Mononuclear cell (primary cell): ENCODE data around the gene CACNG7. TPM values are rescaled to one million over a fixed set of nuclear protein-coding genes. Genes with fewer than 3 reads are reported as not detected.
"Not testable (repeated sequence)": the region's sequence is repeated elsewhere in the genome, so short reads cannot be mapped to it uniquely, and the experiment has no call there.

Source experiments
- H3K27me3 ChIP-seq: 2 replicates; pipeline ENCODE4 v1.6.0; 2011; ENCODE audit warnings: low read length, control low read depth; ENCODE audit not compliant: insufficient read depth
- H3K4me1 ChIP-seq: 2 replicates; pipeline ENCODE4 v1.5.1; 2011; ENCODE audit warnings: mild to moderate bottlenecking, low read length, control low read depth; ENCODE audit not compliant: insufficient read depth
- H3K4me3 ChIP-seq: 2 replicates; pipeline ENCODE4 v1.5.1; 2011; ENCODE audit warnings: mild to moderate bottlenecking, low read length, moderate library complexity
- H3K9me3 ChIP-seq: 2 replicates; pipeline ENCODE4 v1.5.1; 2011; ENCODE audit warnings: low read depth, mild to moderate bottlenecking, control low read depth, low read length
- total RNA-seq: library from RNA; depleted of rRNA; stranded (reverse); fragments of >200 nt; gene quantifications from one replicate; pipeline ENCODE4 v1.2.3, GENCODE V29; 2012

Gene CACNG7
- total RNA-seq, 1 donor = not detected

DNA sequence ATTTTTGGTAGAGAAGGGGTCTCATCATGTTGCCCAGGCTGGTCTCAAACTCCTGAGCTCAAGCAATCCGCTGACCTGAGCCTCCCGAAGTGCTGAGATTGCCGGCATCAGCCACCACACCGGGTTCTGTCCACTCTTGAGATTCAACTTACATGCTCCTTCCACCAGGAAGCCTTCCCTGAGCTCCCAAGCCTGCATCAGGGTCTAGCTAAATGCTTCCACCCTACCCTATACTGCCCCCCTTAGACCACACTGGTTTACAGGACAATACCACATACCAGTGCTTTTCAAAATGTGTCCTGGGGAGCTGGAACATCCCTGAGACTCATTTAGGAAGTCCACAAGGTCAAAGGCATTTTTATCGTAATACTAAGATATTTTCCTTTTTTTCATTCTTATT is 38.5 kb downstream of the CACNG7 start:
- Histone ChIP-seq H3K4me1 (no peaks in the 10 kb centered on the region), H3K9me3 (no peaks in the 10 kb centered on the region), H3K27me3 (peaks cover 21% of the 10 kb centered on the region), H3K4me3 (no peak overlapping the region)

DNA sequence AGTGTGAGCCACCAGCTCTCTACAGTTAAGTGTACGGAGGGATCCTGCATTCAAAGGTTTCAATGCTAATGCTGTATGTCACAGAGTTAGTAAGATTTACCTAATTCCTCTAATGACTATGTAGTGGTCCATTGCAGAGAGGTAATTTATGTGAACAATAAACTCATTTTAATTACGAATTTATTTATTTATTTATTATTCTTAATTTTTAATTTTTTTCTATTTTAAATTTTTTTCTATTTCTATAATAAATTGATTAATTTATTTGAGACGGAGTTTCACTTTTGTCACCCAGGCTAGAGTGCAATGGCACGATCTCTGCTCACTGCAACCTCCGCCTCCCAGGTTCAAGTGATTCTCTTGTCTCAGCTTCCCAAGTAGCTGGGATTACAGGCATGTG is 39.5 kb downstream of the CACNG7 start:
- not testable (repeated sequence) for H3K4me3 ChIP-seq, H3K9me3 ChIP-seq, H3K4me1 ChIP-seq
- peaks cover 14% of the 10 kb centered on the region for H3K27me3 ChIP-seq

DNA sequence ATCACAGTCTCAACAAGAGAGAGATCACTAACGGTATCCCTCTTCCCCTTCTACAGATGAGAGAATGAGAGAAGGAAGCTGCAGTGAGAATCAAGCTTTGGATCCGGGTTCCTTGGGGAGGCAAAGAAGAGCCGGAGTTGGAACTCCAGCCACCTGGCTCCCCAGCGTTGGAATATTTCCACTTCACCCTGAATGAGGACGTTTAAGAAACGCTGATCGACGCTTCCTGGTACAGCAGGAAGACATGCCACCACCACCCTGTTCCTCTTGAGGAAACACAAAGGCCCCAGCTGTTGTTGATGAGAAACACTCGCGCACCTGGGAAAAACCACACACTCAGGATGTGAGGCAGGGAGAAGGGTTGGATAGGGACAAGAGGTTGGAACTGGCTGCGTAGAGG is 42.4 kb downstream of the CACNG7 start:
- Histone ChIP-seq H3K9me3 (no peaks in the 10 kb centered on the region), H3K4me3 (no peak overlapping the region), H3K4me1 (no peaks in the 10 kb centered on the region), H3K27me3 (peaks cover 8% of the 10 kb centered on the region)

DNA sequence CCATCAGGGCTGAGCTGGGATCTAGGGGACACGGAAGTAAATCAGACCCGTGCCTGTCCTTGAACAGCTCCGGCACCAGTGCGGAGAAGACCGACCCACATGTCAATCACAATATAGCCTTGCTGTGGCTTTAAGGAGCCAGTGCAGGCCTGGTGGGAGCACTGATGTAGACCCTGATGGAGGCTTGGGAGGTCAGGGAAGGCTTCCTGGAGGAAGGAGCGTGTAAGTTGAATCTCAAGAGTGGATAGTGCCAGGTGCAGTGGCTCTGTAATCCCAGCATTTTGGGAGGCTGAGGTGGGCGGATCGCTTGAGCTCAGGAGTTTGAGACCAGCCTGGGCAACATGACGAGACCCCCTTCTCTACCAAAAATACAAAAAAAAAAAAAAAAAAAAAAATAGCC is 42.9 kb downstream of the CACNG7 start:
- H3K4me1 ChIP-seq = no peaks in the 10 kb centered on the region
- peaks cover 13% of the 10 kb centered on the region for H3K27me3 ChIP-seq
- H3K4me3 ChIP-seq = no peak overlapping the region
- H3K9me3 ChIP-seq = no peaks in the 10 kb centered on the region

DNA sequence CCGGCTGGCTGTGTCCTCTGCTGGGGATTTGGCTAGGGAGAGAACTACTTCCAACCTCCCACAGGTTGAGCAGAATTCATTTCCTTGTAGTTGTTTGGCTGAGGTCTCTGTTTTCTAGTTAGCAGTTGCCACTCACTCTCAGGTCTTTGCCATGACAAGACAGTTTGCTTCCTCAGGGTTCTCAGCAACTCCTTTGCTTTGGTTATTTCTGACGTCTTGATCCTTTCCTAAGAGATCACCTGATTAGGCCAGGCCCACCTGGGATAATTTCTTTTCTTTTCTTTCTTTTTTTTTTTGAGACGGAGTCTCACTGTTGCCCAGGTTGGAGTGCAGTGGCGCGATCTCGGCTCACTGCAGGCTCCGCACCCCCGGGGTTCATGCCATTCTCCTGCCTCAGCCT is 44.3 kb downstream of the CACNG7 start:
- no peak overlapping the region for H3K4me3 ChIP-seq
- peaks cover 26% of the 10 kb centered on the region for H3K27me3 ChIP-seq
- no peaks in the 10 kb centered on the region for H3K4me1 ChIP-seq
- no peaks in the 10 kb centered on the region for H3K9me3 ChIP-seq

DNA sequence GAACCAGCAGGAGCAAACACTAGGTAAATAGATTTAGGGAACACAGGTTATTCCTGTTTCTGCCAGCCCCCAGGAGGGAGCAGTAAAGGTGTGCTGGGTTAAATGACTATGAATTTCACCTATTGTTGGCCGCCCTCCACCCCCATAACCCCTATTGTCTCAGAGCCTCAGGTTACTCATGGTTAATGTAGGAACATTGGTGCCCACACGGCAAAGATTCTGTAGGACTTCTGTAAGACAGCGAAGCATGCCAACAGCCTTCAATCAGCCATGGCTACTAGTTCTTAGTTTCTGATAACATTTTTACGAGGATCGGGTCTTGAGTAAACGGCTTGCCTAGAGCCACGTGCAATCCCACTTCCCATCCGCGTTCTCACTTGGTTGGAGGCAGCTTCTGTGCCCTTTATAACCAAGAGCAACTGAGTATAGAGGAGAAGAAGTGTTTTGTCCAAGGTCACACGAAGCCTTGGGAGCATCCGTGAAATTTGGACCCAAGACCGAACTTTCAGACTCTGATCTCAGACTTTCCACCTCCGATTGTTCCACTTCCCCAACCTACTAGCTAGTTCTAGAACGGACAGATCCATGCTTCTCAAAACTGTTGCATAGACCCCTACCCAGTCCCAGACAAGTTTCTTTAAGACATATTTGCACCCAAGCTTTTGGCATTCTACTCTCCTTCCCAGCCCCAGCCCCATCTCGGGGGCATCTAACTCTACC is 48.5 kb downstream of the CACNG7 start:
- Histone ChIP-seq H3K27me3 (peaks cover 50% of the 10 kb centered on the region), H3K9me3 (no peaks in the 10 kb centered on the region), H3K4me3 (no peak overlapping the region), H3K4me1 (no peaks in the 10 kb centered on the region)

DNA sequence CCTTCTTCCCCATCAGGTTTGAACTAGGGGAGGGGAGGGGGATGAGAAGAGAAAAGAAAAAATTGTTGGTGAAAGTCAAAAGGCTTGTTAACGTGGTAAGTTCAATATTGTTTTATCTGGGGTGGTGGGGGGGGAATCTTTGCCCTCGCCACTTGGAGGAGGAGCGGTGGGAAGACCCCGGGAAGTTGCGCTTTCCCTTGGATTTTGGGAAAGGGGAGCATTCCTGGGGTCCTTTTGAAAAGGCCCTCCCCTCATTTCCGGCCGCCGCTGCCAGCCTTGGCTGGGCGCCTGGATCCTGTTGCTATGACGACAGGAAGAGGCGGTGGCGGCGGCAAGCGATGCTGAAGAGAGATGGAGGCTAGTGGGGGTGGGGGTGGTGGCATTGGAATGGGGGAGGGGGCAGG is 49.1 kb downstream of the CACNG7 start:
- H3K9me3 ChIP-seq = no peaks in the 10 kb centered on the region
- no peaks in the 10 kb centered on the region for H3K4me1 ChIP-seq
- no peak overlapping the region for H3K4me3 ChIP-seq
- peaks cover 50% of the 10 kb centered on the region for H3K27me3 ChIP-seq

DNA sequence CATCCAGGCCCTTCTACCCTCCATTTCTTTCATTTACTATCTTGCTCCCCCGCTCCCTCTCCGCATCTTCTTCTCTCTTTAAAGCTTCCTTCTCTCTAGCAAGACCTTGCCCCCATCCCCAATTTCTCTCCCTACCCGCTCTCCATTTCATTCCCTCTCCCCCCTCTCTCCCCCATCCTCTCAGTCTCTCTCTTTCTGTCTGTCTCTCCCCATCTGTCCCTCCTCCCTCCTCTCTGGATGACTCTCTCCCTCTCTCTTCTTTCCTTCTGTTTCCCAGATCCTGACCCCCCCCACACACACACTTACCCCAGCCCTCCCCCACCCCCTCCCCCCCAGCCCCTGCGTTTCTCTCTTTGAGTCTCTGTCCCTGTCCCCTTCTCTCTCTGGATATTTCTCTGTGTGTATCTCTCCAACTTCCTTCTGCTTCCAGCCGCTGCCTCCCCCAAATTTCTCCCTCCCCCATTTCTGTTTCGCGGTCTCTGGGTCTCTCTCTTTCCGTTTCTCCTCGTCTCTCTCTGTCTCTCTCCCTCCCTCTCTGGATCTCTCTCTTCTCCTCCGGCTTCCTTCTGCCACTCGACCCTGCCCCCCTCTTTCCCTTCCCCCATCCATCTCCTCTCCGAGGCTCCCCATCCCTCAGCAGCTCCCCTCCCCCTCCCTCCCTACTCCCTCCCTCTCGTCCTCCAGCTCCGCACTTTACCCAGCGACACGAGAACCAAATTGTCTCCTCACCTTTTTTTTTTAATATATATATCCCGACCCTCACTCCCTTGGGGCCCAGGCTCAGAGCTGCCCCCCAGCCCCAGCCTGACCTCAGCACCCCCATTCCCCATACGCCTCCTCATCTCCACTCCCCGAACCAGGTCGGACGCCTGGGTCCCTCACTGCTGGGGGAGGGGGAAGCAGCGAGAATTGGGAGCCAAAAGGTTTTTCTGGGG is 50.0 kb downstream of the CACNG7 start:
- H3K4me3 ChIP-seq = no peak overlapping the region
- H3K4me1 ChIP-seq = no peaks in the 10 kb centered on the region
- peaks cover 57% of the 10 kb centered on the region for H3K27me3 ChIP-seq
- H3K9me3 ChIP-seq = no peaks in the 10 kb centered on the region

DNA sequence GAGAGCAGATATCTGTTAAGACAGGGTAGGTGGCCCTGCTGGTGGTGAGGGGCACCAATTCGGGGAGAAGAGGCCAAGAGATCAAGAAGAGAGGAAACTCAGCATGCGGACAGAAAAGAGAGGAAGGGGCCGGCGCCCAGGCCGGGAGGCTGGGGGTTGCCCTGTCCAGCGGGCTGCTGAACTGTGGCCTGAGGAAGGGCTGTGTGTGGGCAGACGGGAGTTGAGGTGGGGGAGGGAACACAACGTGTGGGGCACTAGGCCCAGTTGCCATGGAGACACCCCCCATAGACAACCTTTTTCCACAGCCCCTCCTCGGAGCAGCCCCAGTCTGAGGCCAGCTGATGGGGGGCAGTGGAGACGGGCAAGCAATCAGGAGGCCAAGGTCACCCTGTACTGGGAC is 51.1 kb downstream of the CACNG7 start:
- no peaks in the 10 kb centered on the region for H3K4me1 ChIP-seq
- H3K27me3 ChIP-seq = peaks cover 68% of the 10 kb centered on the region
- H3K9me3 ChIP-seq = no peaks in the 10 kb centered on the region
- no peak overlapping the region for H3K4me3 ChIP-seq

DNA sequence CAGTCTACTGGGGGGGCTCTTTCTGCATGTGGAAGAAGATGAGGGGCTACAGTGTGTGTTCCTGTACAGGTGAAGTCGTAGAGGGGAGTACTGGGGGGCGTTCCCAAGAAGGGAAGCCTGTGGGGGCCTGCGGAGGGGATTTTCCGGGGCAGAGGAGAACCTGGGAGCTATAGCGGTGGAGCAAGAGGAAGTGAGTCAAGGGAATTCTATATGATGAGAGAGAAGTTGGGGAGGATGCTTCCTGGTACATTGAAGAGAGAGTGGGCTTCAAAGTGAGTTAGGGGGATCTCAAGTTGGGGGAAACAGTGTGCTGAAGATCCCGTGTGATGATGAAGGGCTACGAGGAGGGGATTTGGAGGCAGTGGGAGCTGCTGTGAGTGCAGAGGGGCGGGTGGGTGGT is 51.8 kb downstream of the CACNG7 start:
- no peak overlapping the region for H3K4me3 ChIP-seq
- H3K4me1 ChIP-seq = no peaks in the 10 kb centered on the region
- peaks cover 70% of the 10 kb centered on the region for H3K27me3 ChIP-seq
- no peaks in the 10 kb centered on the region for H3K9me3 ChIP-seq

DNA sequence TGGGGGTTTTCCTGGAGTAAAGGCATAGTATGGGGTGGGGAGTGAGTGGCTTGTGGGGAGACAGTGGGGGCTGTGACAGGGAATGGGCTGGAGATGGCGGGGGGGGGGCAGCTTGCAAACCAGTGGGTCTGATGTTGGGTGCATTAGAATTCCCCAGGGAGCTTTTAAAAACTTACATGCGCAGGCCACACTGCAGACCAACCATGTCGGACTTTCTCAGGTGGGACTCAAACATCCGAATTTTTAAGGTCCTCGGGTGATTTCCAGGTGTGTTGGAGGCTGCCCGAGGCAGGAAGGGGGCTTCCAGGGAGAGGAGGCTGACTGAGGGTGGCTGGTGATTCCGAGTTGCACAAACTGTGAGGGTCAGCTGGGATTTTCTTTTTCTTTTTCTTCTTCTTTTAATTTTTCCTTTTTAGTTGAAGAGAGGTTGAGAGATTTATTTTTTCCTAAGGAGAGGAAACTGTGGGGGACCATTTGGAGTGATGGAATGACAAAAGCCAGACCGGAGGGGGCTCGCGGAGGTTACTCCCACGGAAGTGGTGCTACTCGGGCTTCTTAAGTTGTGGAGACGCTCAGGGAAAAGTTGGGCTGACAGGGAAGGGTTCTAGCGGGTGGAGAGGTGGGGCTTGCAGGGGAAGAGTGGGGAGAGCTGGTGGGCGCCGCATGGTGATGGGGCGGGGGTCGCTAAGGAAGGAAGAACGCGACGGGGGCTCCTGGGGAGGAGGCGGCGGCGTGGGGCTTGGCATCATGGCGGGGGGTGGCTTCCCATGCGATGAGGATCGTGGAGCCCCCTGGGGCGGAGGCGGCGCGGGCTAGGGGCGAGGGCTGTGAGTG is 52.7 kb downstream of the CACNG7 start:
- Histone ChIP-seq H3K4me3 (no peak overlapping the region), H3K4me1 (no peaks in the 10 kb centered on the region), H3K9me3 (no peaks in the 10 kb centered on the region), H3K27me3 (peaks cover 63% of the 10 kb centered on the region)

DNA sequence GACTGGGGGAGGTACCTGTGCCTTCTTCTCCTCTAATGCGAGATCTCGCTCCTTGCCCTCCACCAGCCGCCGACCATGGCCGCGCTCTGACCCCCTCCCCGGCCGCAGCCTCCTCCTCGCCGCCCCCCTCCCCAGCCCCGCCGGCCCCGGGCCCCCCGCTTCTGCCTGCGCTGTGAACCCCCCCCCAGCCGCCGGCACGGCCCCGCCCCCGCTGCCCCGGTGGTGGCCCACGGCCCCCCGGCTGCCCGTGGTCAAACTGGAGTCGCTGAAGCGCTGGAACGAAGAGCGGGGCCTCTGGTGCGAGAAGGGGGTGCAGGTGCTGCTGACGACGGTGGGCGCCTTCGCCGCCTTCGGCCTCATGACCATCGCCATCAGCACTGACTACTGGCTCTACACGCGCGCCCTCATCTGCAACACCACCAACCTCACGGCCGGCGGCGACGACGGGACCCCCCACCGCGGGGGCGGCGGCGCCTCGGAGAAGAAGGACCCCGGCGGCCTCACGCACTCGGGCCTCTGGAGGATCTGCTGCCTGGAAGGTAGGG is 53.9 kb downstream of the CACNG7 start, which contains the start of gene CACNG8:
CACNG8 (plus strand) TSS at position 51 of the 545 bp plus-strand sequence.
- Histone ChIP-seq H3K27me3 (peaks cover 51% of the 10 kb centered on the region), H3K4me3 (no peak within 1 kb of the TSS)

DNA sequence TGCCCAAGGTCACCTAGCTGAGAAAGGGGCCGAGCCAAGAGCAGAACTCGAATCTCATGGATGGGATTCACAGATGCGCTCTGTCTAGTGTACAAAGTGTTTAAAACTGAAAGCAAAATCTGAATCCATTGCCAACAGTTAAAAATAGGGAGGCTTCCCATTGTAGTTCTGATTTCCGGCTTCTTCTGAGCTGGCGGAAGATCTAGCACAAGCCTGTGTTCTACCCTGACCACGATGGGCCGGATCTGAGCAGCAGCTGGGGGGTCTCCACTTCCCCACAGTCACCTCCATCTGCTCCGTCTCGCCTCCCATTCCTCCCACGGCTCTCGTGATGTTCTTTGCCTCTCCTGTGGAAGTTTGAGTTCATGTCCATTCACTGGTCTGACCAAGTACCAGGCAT is 56.0 kb downstream of the CACNG7 start:
- peaks cover 38% of the 10 kb centered on the region for H3K27me3 ChIP-seq
- H3K4me3 ChIP-seq = no peak overlapping the region
- H3K9me3 ChIP-seq = no peaks in the 10 kb centered on the region
- no peaks in the 10 kb centered on the region for H3K4me1 ChIP-seq

More for the DNA sequence above, 53.9 kb downstream of the CACNG7 start, which contains the start of gene CACNG8:
- H3K4me1 ChIP-seq = no peaks in the 10 kb centered on the region
- H3K9me3 ChIP-seq = no peaks in the 10 kb centered on the region

DNA sequence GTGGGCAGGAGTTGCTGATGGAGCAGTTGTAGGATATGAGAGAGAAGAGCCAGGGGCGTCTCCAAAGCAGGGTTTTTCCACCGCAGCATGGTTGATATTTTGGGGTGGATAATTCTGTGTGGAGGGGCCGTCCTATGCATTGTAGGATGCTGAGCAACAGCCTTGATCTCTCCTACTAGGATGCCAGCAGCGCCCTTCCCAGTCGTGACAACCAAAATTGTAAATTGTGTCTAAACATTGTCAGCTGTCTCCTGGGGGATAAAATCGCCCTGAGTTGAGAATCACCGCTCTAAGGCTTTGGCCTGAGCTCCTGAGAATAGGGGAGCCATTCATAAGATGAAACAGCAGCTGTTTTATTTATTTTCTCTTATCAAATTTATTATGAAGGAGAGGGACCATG is 57.9 kb downstream of the CACNG7 start:
- Histone ChIP-seq H3K9me3 (no peaks in the 10 kb centered on the region), H3K27me3 (peaks cover 22% of the 10 kb centered on the region), H3K4me1 (peaks cover 7% of the 10 kb centered on the region), H3K4me3 (no peak overlapping the region)
